Parathyroid adenoma (tissue), 2 donors: ENCODE results near the gene MTMR6.
"Not testable (repeated sequence)": the region's sequence is repeated elsewhere in the genome, so short reads cannot be mapped to it uniquely, and the experiment has no call there.

Experiments
- H2AFZ ChIP-seq: fragments of 300-600 bp; sonication (generic); one replicate; pipeline ENCODE4 v1.7.0; 2017; ENCODE audit warnings: antibody characterized with exemption, mild to moderate bottlenecking
- H3K27ac ChIP-seq: fragments of 300-600 bp; sonication (generic); one replicate; pipeline ENCODE4 v1.7.0; 2017
- H3K27me3 ChIP-seq: fragments of 300-600 bp; sonication (generic); one replicate; pipeline ENCODE4 v1.7.0; 2017; ENCODE audit warnings: low read length; ENCODE audit not compliant: control insufficient read depth, insufficient read depth
- H3K36me3 ChIP-seq: fragments of 300-600 bp; sonication (generic); one replicate; pipeline ENCODE4 v1.7.0; 2017; ENCODE audit warnings: low read length; ENCODE audit not compliant: control insufficient read depth, insufficient read depth
- H3K4me1 ChIP-seq: fragments of 300-600 bp; sonication (generic); one replicate; pipeline ENCODE4 v1.7.0; 2017; ENCODE audit warnings: control low read depth
- H3K4me2 ChIP-seq: fragments of 300-600 bp; sonication (generic); one replicate; pipeline ENCODE4 v1.7.0; 2017; ENCODE audit warnings: low read length
- H3K4me3 ChIP-seq: fragments of 300-600 bp; sonication (generic); one replicate; pipeline ENCODE4 v1.7.0; 2017; ENCODE audit warnings: low read depth, low read length
- H3K79me2 ChIP-seq: fragments of 300-600 bp; sonication (generic); one replicate; pipeline ENCODE4 v1.7.0; 2017; ENCODE audit warnings: control low read depth
- H3K9ac ChIP-seq: fragments of 300-600 bp; sonication (generic); one replicate; pipeline ENCODE4 v1.7.0; 2017; ENCODE audit warnings: mild to moderate bottlenecking
- H3K9me3 ChIP-seq: fragments of 300-600 bp; sonication (generic); one replicate; pipeline ENCODE4 v1.7.0; 2017; ENCODE audit warnings: low read length; ENCODE audit not compliant: control insufficient read depth
- CTCF ChIP-seq: fragments of 300-600 bp; sonication (generic); IDR thresholded peaks from one replicate; pipeline ENCODE4 v1.7.0; 2017; ENCODE audit warnings: antibody characterized with exemption, mild to moderate bottlenecking
- donor health status: primary hyperparathyroidism.

The MTMR6 gene

GRCh38 chr13:25324100-25324499 lies 36.8 kb upstream of the MTMR6 start:
- H3K4me2 ChIP-seq = no peak overlapping the region
- no peak overlapping the region for H3K9ac ChIP-seq
- no peaks in the 10 kb centered on the region for H3K79me2 ChIP-seq
- H3K27ac ChIP-seq = no peak overlapping the region
- TF ChIP-seq CTCF = no peak
- H3K4me3 ChIP-seq = no peak overlapping the region
- no peaks in the 10 kb centered on the region for H3K9me3 ChIP-seq
- no peak overlapping the region for H2AFZ ChIP-seq
- H3K27me3 ChIP-seq = no peaks in the 10 kb centered on the region
- no peaks in the 10 kb centered on the region for H3K4me1 ChIP-seq
- H3K36me3 ChIP-seq = no peaks in the 10 kb centered on the region

GRCh38 chr13:25319771-25320170 lies 32.5 kb upstream of the MTMR6 start:
- no peak for TF ChIP-seq CTCF
- Histone ChIP-seq H3K79me2 (no peaks in the 10 kb centered on the region), H3K9me3 (no peaks in the 10 kb centered on the region), H2AFZ (no peak overlapping the region), H3K27me3 (no peaks in the 10 kb centered on the region), H3K9ac (no peak overlapping the region), H3K4me2 (no peak overlapping the region), H3K27ac (no peak overlapping the region), H3K36me3 (no peaks in the 10 kb centered on the region), H3K4me1 (no peaks in the 10 kb centered on the region), H3K4me3 (no peak overlapping the region)

- not testable (repeated sequence) for H3K9ac ChIP-seq, H2AFZ ChIP-seq, H3K79me2 ChIP-seq, H3K4me1 ChIP-seq, H3K4me3 ChIP-seq, H3K9me3 ChIP-seq, H3K4me2 ChIP-seq, H3K27me3 ChIP-seq, H3K36me3 ChIP-seq, H3K27ac ChIP-seq
Observed at GRCh38 chr13:25318946-25319345, 31.7 kb upstream of the MTMR6 start.

GRCh38 chr13:25310891-25311290 lies 23.6 kb upstream of the MTMR6 start:
- Histone ChIP-seq H3K4me3 (no peak overlapping the region), H3K9ac (no peak overlapping the region), H3K9me3 (no peaks in the 10 kb centered on the region), H3K79me2 (no peaks in the 10 kb centered on the region), H3K4me1 (no peaks in the 10 kb centered on the region), H3K36me3 (no peaks in the 10 kb centered on the region), H3K27me3 (no peaks in the 10 kb centered on the region), H2AFZ (no peak overlapping the region), H3K27ac (no peak overlapping the region), H3K4me2 (no peak overlapping the region)
- no peak for TF ChIP-seq CTCF

- H3K4me1 ChIP-seq = no peaks in the 10 kb centered on the region
- no peak overlapping the region for H3K4me3 ChIP-seq
- peaks cover 5% of the 10 kb centered on the region for H3K79me2 ChIP-seq
- H3K27ac ChIP-seq = no peak overlapping the region
- H3K4me2 ChIP-seq = no peak overlapping the region
- H3K27me3 ChIP-seq = no peaks in the 10 kb centered on the region
- no peak overlapping the region for H2AFZ ChIP-seq
- no peaks in the 10 kb centered on the region for H3K9me3 ChIP-seq
- no peaks in the 10 kb centered on the region for H3K36me3 ChIP-seq
- TF ChIP-seq CTCF = no peak
- no peak overlapping the region for H3K9ac ChIP-seq
Observed at GRCh38 chr13:25306671-25307464, 19.6 kb upstream of the MTMR6 start.
